Measurements from ENCODE around the gene TIGD3.

Gene TIGD3

GRCh38 chr11:65404638-65405339, 50.2 kb downstream of the TIGD3 start:
- H3K27ac ChIP-seq: no peak overlapping the region
- no peak for TF ChIP-seq CTCF (conservative IDR thresholded peaks at IDR 0.05)
